Thoracic aorta (tissue), 2 donors: Measurements from ENCODE around the gene POU4F1. TPM values are rescaled to one million over a fixed set of nuclear protein-coding genes. Genes with fewer than 3 reads are reported as not detected.

Source experiments
- ATAC-seq: fragments of 150-250 bp; one replicate; pipeline ENCODE4 v1.8.0; 2017; ENCODE audit warnings: low read depth; ENCODE audit not compliant: insufficient number of reproducible peaks, low FRiP score
- DNase-seq: peaks from one replicate; pipeline ENCODE4 v3.0.0-alpha.2; 2020; ENCODE audit warnings: low spot score
- H3K27ac ChIP-seq, 2 donors: fragments of 200-600 bp; sonication (generic); 1 replicate in 1 of 2; 2 replicates in 1 of 2; pipeline ENCODE4 v1.5.1; 2016; ENCODE audit warnings: mild to moderate bottlenecking in 2 of 2, moderate library complexity in 2 of 2
- H3K27me3 ChIP-seq: fragments of 200-600 bp; sonication (generic); replicated peaks from 2 replicates; pipeline ENCODE4 v1.6.0; 2016; ENCODE audit warnings: mild to moderate bottlenecking; ENCODE audit not compliant: insufficient read depth
- H3K36me3 ChIP-seq: fragments of 200-600 bp; sonication (generic); one replicate; pipeline ENCODE4 v1.5.1; 2016
- H3K4me1 ChIP-seq, 2 donors: fragments of 200-600 bp; sonication (generic); 1 replicate in 1 of 2; 2 replicates in 1 of 2; pipeline versions ENCODE4 v1.5.1 to v1.6.0; 2016; ENCODE audit warnings: low read depth in 2 of 2, mild to moderate bottlenecking in 1 of 2; ENCODE audit not compliant: control insufficient read depth in 1 of 2
- H3K4me3 ChIP-seq: fragments of 200-600 bp; sonication (generic); 2 replicates; pipeline ENCODE4 v1.5.1; 2016; ENCODE audit warnings: mild to moderate bottlenecking
- H3K9me3 ChIP-seq: fragments of 200-600 bp; sonication (generic); 2 replicates; pipeline ENCODE4 v1.5.1; 2016
- total RNA-seq, 2 donors: library from RNA; depleted of rRNA; stranded (reverse); fragments of >200 nt; gene quantifications; one replicate each; pipeline versions ENCODE4 v1.1.0 to v1.2.3, GENCODE V29; 2016
- TF ChIP-seq, protein P1 (sequence below): fragments of 200-600 bp; sonication (generic); IDR thresholded peaks from one replicate; pipeline ENCODE4 v1.5.1; 2019; ENCODE audit warnings: antibody characterized with exemption

The POU4F1 gene
- total RNA-seq, 2 donors from 2014 or later, result 1.1 TPM; not detected in 1

- H3K9me3 ChIP-seq, result no peaks in the 10 kb centered on the region
- H3K27me3 ChIP-seq, result peaks cover 22% of the 10 kb centered on the region
- ATAC-seq (no peak), DNase-seq (no peak)
- TF ChIP-seq, protein P1, sequence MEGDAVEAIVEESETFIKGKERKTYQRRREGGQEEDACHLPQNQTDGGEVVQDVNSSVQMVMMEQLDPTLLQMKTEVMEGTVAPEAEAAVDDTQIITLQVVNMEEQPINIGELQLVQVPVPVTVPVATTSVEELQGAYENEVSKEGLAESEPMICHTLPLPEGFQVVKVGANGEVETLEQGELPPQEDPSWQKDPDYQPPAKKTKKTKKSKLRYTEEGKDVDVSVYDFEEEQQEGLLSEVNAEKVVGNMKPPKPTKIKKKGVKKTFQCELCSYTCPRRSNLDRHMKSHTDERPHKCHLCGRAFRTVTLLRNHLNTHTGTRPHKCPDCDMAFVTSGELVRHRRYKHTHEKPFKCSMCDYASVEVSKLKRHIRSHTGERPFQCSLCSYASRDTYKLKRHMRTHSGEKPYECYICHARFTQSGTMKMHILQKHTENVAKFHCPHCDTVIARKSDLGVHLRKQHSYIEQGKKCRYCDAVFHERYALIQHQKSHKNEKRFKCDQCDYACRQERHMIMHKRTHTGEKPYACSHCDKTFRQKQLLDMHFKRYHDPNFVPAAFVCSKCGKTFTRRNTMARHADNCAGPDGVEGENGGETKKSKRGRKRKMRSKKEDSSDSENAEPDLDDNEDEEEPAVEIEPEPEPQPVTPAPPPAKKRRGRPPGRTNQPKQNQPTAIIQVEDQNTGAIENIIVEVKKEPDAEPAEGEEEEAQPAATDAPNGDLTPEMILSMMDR, result no peak
- no peaks in the 10 kb centered on the region for H3K36me3 ChIP-seq
- no peak overlapping the region for H3K4me3 ChIP-seq
- H3K4me1 ChIP-seq, result peaks cover 14 to 21% of the 10 kb centered on the region in 2 donors
- no peak overlapping the region for H3K27ac ChIP-seq
Measured at GRCh38 chr13:78610381-78610883, 7.1 kb upstream of the POU4F1 start.

DNA sequence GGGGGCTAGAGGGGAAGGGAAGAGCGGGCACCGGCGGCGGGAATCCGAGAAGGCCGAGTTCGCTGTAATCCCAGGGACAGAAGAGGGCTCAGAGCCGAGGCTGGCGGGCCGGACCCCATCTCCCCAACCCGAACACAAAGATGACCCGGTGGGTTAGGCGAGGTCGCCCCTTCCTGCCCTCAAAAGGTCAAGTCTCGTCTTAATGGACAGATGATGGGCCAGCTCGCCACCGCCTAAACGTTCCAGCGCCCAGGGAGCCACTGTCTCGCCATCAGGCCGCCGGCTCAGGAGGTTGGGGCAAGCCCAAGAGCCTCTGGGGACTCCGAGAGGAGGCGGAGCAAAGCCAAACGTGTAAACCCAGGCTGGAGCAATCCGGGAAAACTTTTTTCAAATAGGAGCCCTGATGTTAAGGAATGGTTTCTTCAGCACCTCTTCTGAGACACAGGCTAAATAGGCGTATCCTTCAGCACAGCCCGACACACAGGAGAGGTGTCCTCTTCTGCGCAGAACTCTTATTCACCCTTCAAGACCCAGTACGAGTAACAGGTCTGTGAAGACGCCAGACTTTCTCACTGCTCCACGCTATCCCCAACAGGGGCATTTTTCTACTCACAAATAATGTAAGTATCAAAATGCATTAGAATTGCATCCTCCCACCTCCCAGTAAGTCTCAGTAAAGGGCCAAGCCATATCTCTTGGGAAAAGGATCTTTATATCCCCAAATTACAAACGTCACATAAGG is 6.3 kb upstream of the POU4F1 start:
- ATAC-seq (no peak), DNase-seq (no peak)
- H3K27me3 ChIP-seq, result peaks cover 23% of the 10 kb centered on the region

GRCh38 chr13:78608688-78609463 is 5.5 kb upstream of the POU4F1 start:
- Histone ChIP-seq H3K36me3 (no peaks in the 10 kb centered on the region), H3K4me3 (peak overlapping the region; percentile 73), H3K9me3 (no peaks in the 10 kb centered on the region), H3K27me3 (peaks cover 27% of the 10 kb centered on the region), H3K4me1 (peaks cover 14 to 21% of the 10 kb centered on the region in 2 donors), H3K27ac (no peak overlapping the region)
- ATAC-seq, result no peak
- DNase-seq, result no peak
- TF ChIP-seq, protein P1, result no peak

More for the DNA sequence above, 6.3 kb upstream of the POU4F1 start:
- TF ChIP-seq, protein P1, result no peak
- Histone ChIP-seq H3K27ac (no peak overlapping the region), H3K4me1 (peaks cover 14 to 21% of the 10 kb centered on the region in 2 donors), H3K36me3 (no peaks in the 10 kb centered on the region), H3K9me3 (no peaks in the 10 kb centered on the region), H3K4me3 (peak overlapping the region; percentile 73)

DNA sequence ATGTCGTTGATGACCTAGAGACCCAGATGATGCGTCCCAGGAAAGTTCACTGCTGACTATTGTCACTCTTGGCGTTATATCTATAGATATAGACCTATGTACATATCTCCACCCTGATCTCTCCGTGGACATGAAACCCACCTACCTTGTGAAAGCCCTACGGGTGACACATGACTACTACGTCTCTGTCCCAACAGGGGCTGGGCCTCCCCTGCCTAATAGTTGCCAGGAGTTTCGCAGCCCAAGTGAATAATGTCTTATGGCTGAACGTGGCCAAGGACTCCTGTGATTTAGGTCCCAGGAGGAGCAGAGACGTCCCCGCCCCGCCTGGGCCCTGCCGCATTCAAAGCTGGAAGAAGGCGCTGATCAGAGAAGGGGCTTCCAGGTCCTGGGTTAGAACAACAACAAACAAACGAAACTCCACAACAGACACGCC is 4.9 kb upstream of the POU4F1 start:
- peaks cover 31% of the 10 kb centered on the region for H3K27me3 ChIP-seq
- no peak for ATAC-seq
- peak overlapping the region; percentile 73 for H3K4me3 ChIP-seq
- H3K27ac ChIP-seq, result no peak overlapping the region
- H3K36me3 ChIP-seq, result no peaks in the 10 kb centered on the region
- peaks cover 19 to 25% of the 10 kb centered on the region in 2 donors for H3K4me1 ChIP-seq
- no peaks in the 10 kb centered on the region for H3K9me3 ChIP-seq
- no peak for DNase-seq
- TF ChIP-seq, protein P1, result no peak
